Right lobe of liver (tissue), 4 donors: ENCODE data around the gene CYP4F8.
A peak's percentile ranks its signal among the peaks of the same experiment; 100 is the strongest.

Source experiments
- CTCF ChIP-seq, 4 donors: fragments of 200-600 bp in 3 of 4; fragments of 450-650 bp in 1 of 4; IDR thresholded peaks; one replicate each; pipeline versions ENCODE4 v1.5.1 to v1.8.0; 2016 to 2022; ENCODE audit warnings: antibody characterized with exemption in 4 of 4, mild to moderate bottlenecking in 2 of 4
- POLR2A ChIP-seq: fragments of 450-650 bp; IDR thresholded peaks from one replicate; pipeline ENCODE4 v1.6.1; 2017; ENCODE audit warnings: antibody characterized with exemption, mild to moderate bottlenecking
- donor health status: DM: no; HTN: no; CAD: no.
- donor health status: DM: no; HTN: no; CAD: no.
- donor health status: DM: no; HTN: yes; CAD: no.

- peak; percentile 77 to 94 (median 88) for TF ChIP-seq CTCF (IDR thresholded peaks at IDR 0.05)
- TF ChIP-seq POLR2A, result no peak
Measured at GRCh38 chr19:15584541-15585115, 30.4 kb upstream of the CYP4F8 start.
